HT1080 (cell line): ENCODE data around the gene TMCC3. TPM values are rescaled to one million over a fixed set of nuclear protein-coding genes. Genes with fewer than 3 reads are reported as not detected.
"Not testable (repeated sequence)": the region's sequence is repeated elsewhere in the genome, so short reads cannot be mapped to it uniquely, and the experiment has no call there.

Experiments
- DNase-seq: peaks from one replicate; pipeline ENCODE4 v3.0.0-alpha.2; 2015; ENCODE audit warnings: low read depth
- total RNA-seq: library from RNA; depleted of rRNA; stranded (reverse); fragments of >200 nt; shearing (Covaris generic); gene quantifications from 2 replicates; pipeline ENCODE4 v1.2.3, GENCODE V29; 2014

Gene TMCC3
- total RNA-seq, 1 experiment from 2014 or later: 5.2 TPM

DNA sequence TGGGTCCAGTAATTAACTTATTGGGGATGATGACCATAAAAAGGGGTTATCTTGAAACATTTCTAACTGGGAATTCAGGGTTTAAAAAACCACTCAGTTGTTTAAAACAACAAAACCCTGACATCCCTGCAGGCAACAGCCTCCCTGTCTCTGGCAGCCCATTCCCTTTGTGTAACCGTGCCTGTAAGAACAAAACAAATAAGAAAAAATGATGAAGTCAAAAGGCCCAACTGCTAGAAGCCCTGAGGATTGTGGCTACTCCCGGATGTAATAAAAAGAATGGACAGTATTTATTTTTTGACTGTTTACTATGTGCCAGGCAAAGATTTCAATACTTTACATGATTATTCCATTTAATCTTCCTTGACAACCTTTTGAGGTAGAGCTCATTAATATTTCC lies 75.3 kb downstream of the TMCC3 start:
- no peak for DNase-seq

DNA sequence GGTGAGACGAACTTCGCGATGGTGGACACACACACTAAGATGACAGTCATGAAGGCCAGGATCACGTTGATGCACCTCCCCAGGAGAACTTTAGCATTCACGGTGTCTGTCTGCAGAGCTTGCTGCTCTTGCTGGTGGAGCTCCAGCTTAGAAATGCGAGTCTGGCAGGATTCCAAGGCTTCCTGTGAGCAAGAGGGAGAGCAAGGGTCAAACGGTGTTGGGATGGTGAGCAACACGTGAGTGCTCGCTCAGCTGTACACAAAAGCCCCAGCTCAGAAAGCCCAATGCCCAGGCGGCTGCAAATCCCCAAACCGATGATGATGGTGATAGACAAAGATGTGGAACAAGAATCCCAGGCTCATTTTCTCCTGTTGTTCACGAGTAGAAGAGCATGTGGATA lies 78.8 kb downstream of the TMCC3 start:
- peak; percentile 93 for DNase-seq

DNA sequence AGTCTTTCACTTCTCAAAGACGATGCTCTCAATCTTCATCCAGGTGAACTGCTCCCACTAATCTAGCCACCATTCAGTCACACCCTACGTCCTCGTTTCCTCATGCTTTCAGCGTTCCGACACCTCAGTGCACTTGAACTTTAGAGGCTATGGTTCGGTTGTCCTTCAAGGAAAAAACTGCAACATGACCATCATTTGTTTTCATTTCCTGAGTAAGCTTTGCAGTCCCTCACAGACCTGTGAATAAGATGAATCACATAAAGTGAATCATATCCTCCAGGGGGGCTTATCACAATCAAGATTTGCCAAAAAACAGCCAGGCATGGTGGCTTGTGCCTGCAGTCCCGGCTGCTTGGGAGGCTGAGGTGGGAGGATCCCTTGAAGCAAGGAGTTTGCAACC lies 80.2 kb downstream of the TMCC3 start:
- DNase-seq: peak; percentile 95

DNA sequence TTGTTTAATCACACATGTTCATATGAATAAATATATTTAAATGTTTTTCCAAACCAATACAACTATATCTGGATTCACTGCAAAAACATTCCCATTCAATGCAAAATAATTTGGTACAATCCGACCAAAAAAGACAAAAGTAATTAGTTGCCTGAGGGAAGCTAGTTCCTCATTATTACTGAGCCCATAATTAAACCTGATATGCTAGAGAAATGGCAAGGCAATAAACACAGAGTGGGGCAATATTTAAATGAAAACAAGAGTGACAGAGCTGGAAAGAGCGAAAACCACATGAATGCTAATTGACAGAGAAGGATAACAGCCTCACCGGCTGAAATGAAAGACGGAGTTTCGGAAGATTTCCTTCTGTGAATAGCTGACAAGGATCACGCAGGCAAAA lies 82.6 kb downstream of the TMCC3 start:
- DNase-seq: no peak

DNA sequence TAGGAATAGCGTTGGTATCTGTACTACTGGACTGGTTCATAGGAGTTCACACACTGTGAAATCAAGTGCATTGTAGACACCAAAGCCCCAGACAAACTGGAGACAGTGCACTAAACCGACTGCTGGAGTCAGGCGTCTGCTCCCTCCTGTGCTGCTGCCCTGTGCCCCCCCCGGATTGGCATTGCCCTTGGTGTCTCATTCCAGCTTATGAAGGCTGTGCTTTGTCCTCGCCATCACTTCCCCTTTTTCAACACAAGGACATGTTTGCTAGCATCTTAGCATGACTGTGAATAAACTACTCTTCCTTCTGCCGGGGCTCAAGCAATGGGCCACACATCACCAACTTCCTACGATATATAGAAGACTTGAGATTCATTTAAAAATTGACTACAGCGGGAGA lies 84.0 kb downstream of the TMCC3 start:
- DNase-seq: no peak

DNA sequence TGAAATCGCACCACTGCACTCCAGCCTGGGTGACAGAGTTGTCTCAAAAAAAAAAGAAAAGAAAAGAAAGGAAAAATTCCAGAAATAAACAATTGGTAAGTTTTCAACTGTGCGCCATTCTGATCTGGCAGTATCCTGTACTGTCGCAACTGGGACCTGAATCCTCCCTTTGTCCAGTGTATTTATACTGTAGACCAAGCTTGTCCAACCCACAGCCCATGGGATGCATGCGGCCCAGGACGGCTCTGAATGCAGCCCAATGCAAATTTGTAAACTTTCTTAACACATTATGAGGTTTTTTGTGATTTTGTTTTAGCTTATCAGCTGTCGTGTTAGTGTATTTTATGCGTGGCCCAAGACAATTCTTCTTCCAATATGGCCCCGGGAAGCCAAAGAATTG lies 84.7 kb downstream of the TMCC3 start:
- no peak for DNase-seq

DNA sequence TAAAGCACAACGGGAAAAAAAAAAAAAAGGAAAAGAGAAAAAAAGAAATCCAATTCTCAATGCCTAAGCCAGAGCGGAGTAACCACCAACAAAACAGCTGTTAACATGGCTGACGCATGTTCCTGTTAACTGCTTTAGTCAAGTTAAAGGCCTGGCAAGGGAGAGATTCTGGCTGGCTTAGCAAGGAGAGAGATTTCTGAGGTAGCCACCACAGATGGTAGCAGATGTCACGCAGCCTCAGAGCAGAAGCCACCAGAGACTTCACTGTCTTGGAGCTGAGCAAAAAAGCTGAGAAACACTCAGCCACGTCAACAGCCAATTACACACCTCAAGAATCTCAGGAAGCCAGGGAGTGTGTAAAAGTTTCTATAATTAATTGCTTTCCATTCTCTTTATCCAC lies 87.1 kb downstream of the TMCC3 start:
- no peak for DNase-seq

DNA sequence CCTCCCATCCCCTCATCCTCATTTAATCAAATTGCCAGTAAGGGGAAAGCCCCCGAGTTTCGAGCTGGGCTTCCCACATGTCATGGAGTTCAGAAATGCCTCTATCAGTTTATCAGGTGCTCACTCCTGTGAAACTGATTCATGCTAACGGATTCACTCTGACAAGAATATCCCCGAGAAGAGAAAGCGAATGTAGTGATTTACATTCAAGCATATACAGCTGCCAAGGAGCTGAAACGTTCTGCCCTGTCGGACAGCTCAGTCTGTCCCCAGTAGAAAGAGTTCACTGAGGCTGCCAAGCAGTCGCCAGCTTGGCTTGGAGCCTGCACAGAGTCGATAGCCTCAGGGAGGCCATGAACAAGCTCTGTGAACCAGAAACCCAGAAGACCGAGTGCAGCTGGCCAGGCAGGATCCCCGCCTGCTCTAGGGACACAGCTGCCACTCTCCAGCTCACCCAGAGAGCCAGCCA lies 88.4 kb downstream of the TMCC3 start:
- DNase-seq: no peak

DNA sequence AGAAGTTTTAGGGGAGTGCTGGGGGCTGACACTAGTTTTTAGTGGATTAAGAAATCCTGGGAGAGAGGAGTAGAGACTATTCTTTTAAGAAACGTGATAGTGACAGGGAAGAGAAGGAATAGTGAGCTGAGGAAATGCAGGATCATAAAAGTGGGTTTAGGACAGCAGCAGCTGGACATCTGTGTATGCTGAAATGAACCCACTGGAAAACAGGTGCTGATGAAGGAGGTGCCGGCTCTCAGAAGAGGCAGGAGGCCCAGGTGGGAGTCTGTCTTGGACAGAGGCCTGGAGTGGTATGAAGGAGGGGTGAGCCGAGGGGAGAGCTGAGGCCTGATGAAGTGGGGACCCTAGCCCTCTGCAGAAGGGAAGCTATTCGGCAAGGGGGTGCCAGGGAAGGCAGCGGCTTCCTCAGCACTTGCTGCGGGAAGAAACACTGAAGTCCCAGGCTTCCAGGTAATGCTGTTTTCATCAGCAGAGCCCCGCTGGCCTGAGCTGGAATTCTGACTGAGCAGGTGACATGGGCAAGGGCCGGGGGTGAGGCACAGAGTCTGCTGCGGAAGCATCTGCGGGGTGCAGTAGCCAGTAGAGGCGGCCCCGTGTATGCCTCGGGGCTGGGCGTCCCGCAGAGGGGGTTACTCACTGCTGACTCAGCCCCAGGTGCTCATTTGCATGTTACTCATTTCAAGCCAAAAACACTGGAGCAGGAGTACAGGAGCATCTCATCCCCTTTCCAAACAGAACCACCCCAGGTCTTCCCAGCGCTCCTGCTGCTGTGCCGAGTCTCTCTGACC lies 89.7 kb downstream of the TMCC3 start:
- peak; percentile 92 for DNase-seq

DNA sequence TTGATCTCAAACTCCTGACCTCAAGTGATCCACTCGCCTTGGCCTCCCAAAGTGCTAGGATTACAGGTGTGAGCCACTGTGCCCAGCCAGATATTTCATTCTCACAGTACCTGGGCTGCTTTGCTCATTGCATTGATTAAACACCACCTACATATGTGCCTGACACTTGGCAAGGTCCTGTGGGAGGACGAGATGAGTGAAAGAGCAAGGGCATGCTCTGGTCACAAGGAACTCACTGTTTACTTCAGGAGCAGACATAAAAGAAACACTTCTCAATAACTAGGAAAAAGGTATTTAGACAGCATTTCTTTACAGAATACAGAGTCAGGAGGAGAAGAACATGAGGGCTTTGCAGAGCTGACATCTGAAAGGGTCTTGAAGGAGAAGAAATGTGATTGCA lies 91.7 kb downstream of the TMCC3 start:
- DNase-seq: no peak

DNA sequence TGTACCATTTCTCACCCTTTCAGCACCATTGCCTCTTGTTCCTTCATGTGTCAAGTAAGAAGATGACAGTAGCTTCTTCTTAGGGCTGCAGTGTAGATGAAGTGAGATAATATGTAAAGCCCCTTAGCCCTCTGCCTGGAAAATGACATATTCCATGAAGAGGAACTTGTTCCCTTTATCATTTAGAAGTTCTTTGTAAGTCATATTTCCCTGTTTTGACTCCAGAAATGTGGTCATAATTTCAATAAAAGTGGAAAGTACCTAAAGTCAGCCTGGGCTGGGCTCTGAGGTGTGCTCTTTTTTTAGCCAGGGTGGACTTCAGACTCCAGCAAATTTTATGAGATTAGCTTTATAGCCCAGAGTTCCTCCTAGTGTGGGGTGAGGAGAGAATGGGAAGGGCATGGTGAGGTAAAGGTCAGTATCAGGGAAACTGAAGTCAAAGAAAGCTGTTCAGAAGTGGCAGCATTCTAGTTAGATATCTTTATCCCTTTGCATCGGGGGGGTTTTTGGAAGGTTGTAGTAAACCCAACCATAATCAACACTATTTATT lies 92.5 kb downstream of the TMCC3 start:
- DNase-seq: no peak

DNA sequence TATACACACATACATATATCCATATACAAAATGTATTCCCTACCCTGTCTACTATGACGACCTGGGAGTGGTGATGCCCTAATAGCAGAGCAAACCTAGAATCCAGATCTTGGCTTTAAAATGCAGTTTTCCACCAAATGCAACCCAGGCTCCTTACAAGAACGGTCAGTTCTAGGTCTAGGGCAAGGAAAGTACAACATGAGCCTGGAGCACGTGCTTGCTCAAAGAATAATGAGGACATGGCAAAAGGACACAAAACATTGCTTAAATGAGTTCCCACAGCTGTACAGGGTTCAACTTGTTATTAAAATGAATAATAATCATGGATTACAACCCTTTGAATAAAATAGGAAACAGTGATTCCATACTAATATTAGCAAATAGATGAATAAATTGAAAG lies 94.7 kb downstream of the TMCC3 start:
- DNase-seq: no peak

DNA sequence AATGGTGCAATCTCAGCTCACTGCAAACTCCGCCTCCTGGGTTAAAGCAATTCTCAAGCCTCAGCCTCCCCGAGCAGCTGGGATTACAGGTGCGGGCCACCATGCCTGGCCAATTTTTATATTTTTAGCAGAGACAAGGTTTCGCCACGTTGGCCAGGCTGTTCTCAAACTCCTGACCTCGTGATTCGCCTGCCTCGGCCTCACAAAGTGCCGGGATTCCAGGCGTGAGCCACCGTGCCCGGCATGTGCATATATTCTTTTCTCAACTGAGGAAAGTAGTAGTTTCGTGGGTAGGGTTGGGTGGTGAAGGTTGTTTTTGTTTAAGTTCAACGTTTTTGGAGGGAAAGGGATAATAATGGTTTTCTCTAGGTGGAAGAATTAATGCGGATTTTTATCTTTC lies 96.5 kb downstream of the TMCC3 start:
- DNase-seq: no peak

DNA sequence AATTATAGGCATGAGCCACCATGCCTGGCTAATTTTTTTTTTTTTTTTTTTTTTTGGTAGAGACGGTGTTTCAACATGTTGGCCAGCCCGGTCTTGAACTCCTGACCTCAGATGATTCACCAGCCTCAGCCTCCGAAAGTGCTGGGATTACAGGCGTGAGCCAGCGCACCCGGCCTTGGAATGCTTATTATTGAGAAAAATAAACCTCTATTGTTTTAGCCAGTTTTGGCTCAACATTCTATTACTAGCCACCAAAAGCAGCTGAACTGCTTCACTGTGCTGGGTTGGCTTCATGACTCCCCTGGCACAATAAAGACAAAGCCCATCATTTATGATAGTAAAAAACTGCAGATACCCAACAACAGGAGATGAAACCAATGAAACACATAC lies 97.2 kb downstream of the TMCC3 start:
- DNase-seq: peak; percentile 95

DNA sequence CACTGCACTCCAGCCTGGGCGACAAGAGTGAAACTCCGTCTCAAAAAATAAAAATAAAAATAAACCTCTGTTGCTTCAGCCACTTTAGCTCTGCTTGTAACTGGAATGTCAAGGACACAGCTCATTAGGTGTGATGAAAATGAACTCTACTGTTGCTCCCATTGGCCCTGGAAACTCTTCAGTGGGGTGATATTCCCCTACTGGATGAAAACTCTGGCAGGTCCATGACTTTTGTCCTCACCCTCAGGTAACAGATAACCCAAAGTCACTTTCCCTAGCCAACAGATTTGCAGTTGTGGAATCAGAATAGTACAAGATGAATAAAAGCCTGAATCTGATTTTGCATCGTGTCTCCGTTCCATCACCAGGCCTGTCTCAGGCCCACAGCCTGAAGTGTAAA lies 98.5 kb downstream of the TMCC3 start:
- DNase-seq: no peak

DNA sequence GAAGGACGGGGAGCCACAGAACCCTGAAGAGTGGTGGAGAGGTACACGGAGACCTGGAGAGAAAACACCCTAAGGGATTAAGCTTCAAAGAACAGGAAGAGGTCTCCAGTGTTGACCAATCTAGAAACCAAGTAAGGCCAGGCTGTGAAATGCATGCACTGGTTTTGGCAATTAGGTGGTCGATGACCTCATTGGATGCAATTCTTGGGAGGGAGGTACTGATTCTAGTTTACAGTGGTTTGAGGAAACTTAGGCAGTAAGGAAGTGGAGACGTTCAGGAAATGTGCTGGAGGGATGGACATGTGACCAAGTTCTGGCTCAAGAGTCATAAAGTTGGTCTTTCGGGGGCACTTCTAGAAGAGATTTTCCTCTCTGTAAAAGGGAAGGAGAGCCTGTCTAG lies 99.4 kb downstream of the TMCC3 start:
- peak; percentile 46 for DNase-seq

DNA sequence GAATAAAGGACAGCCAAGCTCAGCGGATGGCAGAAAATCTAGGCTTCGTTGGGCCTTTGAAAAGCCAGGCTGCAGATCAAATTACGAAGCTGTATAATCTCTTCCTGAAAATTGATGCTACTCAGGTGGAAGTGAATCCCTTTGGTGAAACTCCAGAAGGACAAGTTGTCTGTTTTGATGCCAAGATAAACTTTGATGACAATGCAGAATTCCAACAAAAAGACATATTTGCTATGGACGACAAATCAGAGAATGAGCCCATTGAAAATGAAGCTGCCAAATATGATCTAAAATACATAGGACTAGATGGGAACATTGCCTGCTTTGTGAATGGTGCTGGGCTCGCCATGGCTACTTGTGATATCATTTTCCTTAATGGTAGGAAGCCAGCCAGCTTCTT lies 101.5 kb downstream of the TMCC3 start:
- not testable (repeated sequence) for DNase-seq

DNA sequence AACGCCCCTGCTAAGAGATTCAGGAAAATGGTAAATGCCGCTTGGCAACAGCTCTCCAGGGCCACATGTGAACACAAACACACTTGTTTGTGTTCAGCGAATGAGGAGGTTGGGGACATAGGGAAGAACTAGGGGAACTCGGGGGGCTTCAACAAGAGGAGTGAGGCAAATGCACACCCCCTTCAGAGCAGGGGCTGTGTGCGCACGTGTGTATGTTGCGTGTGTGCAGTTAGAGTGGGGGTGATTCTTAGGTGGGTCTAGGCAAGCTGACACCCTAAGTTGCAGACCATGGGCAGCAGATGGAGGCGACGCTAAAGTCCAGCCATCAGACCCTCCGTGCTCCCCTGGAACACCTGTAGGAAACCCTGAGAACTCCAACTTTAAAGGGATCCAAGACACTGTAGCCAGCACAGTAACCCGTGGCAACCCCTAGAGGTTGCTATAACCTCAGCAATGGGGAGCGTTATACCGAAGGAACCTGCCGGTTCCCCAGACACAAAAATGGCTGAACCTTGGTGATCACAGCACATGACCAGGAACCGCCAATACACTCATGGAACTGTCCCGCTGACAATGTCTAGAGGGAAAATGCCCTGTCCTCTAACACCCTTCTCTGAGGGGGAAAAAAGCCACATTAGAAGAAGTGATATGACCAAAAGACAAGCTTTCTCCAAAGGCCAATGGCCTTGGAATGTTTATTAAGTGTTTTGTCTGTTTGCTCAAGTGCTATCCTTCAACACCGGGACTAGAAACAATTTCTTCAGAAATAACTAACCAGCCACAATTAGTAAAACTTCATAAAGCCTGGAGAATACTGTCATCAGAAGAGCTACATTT lies 104.2 kb downstream of the TMCC3 start:
- DNase-seq: peak; percentile 65

DNA sequence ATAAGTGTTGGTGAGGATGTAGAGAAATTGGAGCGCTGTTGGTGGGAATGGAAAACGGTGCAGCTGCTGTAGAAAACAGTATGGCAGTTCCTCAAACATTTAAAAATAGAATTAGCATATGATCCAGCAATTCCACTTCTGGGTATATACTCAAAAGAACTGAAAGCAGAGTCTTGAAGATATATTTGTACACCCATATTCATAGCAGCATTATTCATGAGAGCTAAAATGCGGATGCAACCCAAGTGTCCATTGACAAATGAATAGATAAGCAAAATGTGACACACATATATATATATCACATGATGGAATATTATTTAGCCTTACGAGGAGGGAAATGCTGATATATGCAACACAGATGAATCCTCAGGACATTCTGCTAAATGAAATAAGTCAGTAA lies 106.0 kb downstream of the TMCC3 start:
- no peak for DNase-seq

DNA sequence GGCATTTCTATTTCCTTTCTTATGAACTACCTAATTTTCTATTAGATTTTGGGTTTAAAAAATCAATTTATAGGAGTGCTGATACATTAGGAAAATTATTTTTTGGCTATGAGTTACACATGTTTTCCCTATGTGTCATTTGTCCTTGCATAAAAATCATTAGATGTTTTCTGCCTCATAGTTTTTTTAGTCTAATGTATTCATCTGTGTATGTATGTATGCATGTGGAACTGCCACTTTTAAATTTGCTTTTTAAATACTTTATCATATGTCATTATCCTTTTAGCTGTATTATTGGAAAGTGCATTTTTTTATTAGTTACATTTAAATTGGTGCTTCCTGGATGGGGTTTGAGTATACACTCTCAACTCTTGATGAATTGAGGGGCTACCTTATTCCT lies 112.0 kb downstream of the TMCC3 start:
- no peak for DNase-seq

DNA sequence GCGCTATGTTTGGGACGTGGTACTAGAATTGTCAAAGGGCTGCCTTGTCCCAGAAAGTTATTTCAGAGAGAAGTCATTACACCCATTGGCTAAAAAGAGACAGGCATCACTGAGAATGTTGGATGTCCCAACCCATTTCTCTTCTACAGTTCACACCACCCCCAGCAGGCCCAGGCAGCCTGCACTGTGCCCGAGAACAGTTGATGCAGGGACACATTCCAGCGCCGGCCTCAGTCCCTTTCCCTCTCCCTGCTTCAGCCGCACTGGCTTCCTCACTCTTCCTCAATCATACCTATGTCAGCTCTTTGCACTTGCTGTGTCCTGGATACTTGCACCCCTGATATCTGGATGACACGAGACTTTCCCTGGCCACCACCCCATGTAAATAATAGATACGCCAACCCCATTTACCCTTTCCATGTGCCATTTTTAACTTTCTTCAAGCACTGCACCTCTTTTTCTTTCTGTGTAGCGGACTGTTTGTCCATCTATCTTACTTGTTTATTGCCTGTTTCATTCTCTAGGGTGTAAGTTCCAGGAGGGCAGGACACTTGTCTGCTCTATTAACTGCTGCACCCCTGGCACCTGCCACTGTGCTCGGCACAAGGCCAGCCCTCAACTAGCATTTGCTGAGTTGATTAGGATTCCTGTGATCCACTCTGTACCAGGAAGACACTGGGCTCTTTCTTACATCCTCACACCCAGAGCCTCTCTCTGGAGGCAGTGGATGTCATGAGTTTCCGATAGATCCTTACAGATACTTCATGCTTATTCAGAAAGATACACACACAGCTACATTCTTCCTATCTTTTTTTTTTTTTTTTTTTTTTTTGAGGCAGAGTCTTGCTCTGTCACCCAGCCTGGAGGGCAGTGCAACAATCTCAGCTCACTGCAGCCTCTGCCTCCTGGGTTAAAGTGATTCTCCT lies 114.1 kb downstream of the TMCC3 start:
- no peak for DNase-seq
